Calu3 (cell line): ENCODE results near the gene SNX13. TPM values are rescaled to one million over a fixed set of nuclear protein-coding genes. Genes with fewer than 3 reads are reported as not detected.

Source experiments
- BruUV-seq: library from RNA; stranded (reverse); fragments of 400-500 nt; replicated peaks from 2 replicates; lab custom pipeline; 2021; lab: Mats Ljungman, UMichigan
- CTCF ChIA-PET: fragments of 300-600 bp; sonication (Branson Sonifier 250); formaldehyde crosslinking; loops from one replicate; lab custom pipeline; 2022; ENCODE audit warnings: antibody characterized with exemption; lab: Charles Lee
- DNase-seq: peaks from one replicate; pipeline ENCODE4 v3.0.0; 2022
- H3K27ac Mint-ChIP-seq: one replicate; pipeline ENCODE4 v1.8.0; 2022; ENCODE audit warnings: mixed read lengths; ENCODE audit not compliant: unreplicated experiment
- H3K27me3 Mint-ChIP-seq: one replicate; pipeline ENCODE4 v1.8.0; 2022; ENCODE audit warnings: mixed read lengths; ENCODE audit not compliant: unreplicated experiment
- H3K36me3 Mint-ChIP-seq: one replicate; pipeline ENCODE4 v1.8.0; 2022; ENCODE audit warnings: mild to moderate bottlenecking, moderate library complexity, mixed read lengths; ENCODE audit not compliant: insufficient read depth, unreplicated experiment
- H3K4me1 Mint-ChIP-seq: one replicate; pipeline ENCODE4 v1.8.0; 2022; ENCODE audit warnings: mild to moderate bottlenecking, low read depth, mixed read lengths; ENCODE audit not compliant: unreplicated experiment
- H3K4me3 Mint-ChIP-seq: one replicate; pipeline ENCODE4 v1.8.0; 2022; ENCODE audit warnings: mild to moderate bottlenecking, low read depth, moderate library complexity, mixed read lengths; ENCODE audit not compliant: unreplicated experiment
- H3K9me3 Mint-ChIP-seq: one replicate; pipeline ENCODE4 v1.8.0; 2022; ENCODE audit warnings: low read depth, mixed read lengths; ENCODE audit not compliant: unreplicated experiment
- intact Hi-C: fragments of 100-400 bp; cut with micrococcal nuclease; formaldehyde crosslinking; loops from one replicate; pipeline ENCODE4 v1.10.0; 2022; ENCODE audit not compliant: unreplicated experiment
- total RNA-seq: library from RNA; stranded (reverse); gene quantifications from 2 replicates; pipeline ENCODE4 v1.2.3, GENCODE V29; 2022
- TF ChIP-seq, protein P1 (sequence below): fragments of 200-600 bp; IDR thresholded peaks from one replicate; pipeline ENCODE4 v1.8.0; 2022; ENCODE audit warnings: antibody characterized with exemption; ENCODE audit not compliant: unreplicated experiment

Gene SNX13
- total RNA-seq, 1 experiment from 2014 or later = 71.9 TPM

DNA sequence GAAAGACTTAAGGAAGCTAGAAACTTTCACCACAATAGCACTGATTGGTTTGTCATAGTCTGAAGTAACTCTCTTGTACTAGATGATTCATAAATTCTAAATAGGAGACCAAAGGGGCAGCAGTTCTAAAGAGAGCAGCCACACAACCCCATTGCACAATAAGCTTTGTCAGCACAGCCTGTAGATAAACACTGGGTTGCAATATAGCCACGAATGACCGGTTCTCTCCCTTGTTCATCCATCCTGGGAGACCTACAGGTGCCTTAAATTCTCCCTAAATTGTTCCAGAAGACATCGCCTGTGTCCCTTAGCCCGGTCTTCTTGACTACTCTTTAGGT is 167.0 kb downstream of the SNX13 start:
- CTCF ChIA-PET = interaction anchor here (0.6 to 4.4 kb wide), 8 partner anchors 13 to 1730 kb away, joined by 3 to 23 read pairs (median 6); no protein-coding TSS in a partner anchor
- H3K27ac Mint-ChIP-seq = no peak overlapping the region
- H3K36me3 Mint-ChIP-seq = no peaks in the 10 kb centered on the region
- H3K27me3 Mint-ChIP-seq = no peaks in the 10 kb centered on the region
- BruUV-seq = no TSS peak
- no peaks in the 10 kb centered on the region for H3K9me3 Mint-ChIP-seq
- TF ChIP-seq, protein P1, sequence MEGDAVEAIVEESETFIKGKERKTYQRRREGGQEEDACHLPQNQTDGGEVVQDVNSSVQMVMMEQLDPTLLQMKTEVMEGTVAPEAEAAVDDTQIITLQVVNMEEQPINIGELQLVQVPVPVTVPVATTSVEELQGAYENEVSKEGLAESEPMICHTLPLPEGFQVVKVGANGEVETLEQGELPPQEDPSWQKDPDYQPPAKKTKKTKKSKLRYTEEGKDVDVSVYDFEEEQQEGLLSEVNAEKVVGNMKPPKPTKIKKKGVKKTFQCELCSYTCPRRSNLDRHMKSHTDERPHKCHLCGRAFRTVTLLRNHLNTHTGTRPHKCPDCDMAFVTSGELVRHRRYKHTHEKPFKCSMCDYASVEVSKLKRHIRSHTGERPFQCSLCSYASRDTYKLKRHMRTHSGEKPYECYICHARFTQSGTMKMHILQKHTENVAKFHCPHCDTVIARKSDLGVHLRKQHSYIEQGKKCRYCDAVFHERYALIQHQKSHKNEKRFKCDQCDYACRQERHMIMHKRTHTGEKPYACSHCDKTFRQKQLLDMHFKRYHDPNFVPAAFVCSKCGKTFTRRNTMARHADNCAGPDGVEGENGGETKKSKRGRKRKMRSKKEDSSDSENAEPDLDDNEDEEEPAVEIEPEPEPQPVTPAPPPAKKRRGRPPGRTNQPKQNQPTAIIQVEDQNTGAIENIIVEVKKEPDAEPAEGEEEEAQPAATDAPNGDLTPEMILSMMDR = no peak
- H3K4me1 Mint-ChIP-seq = peaks cover 33% of the 10 kb centered on the region
- DNase-seq = peak; percentile 58
- intact Hi-C loops = no loop called here
- H3K4me3 Mint-ChIP-seq = no peak overlapping the region

DNA sequence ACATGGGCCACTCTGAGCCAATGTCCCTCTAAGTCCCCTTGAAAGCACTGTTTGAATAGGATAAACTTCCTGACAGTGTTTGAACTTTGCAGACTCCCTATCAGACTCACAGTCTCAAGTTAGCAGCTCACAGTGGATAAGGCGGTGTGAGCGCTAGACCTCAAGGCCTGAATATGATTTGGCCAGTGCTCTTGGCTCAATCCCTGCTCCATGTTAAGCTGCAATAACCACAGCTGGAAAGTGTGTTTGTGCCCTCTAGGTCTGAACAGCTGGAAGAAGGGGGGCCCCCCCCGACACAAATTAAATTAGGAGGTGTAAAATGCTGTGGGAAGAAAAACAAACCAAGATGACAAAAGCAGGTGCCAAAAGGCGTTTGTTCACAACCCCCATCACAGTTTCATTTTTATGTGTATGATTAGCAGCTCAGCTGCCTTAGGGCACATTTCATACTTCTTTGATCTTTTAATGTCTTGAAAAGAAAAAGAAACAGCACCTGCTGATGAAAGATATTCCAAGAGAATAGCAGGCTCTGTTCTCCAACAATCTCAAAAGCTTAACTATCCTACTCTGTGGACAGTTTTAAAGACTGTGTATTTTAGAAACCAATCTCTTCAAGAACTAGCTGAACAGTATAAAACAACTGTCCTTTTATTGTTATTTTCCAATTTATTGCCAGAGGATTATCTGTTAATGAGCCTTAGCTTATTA is 167.6 kb downstream of the SNX13 start:
- Mint-ChIP-seq H3K4me3 (no peak overlapping the region), H3K27me3 (no peaks in the 10 kb centered on the region), H3K4me1 (peaks cover 33% of the 10 kb centered on the region), H3K27ac (no peak overlapping the region), H3K36me3 (no peaks in the 10 kb centered on the region), H3K9me3 (no peaks in the 10 kb centered on the region)
- intact Hi-C loops = no loop called here
- DNase-seq = no peak
- CTCF ChIA-PET = interaction anchor here (0.6 to 4.4 kb wide), 6 partner anchors 67 to 1730 kb away, joined by 3 to 23 read pairs (median 8); no protein-coding TSS in a partner anchor
- TF ChIP-seq, protein P1 = no peak
- no TSS peak for BruUV-seq

DNA sequence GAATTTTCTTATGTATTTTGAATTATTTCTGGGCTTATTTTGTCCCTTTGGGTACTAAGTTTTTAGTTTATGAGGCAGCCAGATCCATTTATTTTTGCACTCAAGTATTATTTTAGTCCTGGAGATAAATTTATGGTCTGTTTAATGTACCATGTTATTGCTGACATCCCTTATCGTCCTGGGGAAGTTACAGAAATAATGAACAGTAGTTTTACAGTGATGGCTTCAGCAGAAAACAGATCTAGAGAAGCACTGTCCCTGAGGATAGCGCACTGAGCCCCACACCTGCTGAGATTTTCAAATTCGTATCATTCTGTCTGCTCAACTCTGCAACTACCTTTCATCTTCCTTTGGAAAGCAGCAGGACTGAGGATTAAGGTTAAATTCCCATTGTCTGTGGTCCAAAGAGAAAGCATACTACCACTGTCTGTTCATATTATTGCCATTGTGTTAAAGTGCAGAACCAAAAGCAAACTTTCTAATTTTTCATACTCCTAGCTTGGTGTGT is 168.3 kb downstream of the SNX13 start:
- CTCF ChIA-PET = interaction anchor here (1.4 to 4.4 kb wide), 3 partner anchors 11 to 580 kb away, joined by 3 to 23 read pairs (median 11); no protein-coding TSS in a partner anchor
- no TSS peak for BruUV-seq

DNA sequence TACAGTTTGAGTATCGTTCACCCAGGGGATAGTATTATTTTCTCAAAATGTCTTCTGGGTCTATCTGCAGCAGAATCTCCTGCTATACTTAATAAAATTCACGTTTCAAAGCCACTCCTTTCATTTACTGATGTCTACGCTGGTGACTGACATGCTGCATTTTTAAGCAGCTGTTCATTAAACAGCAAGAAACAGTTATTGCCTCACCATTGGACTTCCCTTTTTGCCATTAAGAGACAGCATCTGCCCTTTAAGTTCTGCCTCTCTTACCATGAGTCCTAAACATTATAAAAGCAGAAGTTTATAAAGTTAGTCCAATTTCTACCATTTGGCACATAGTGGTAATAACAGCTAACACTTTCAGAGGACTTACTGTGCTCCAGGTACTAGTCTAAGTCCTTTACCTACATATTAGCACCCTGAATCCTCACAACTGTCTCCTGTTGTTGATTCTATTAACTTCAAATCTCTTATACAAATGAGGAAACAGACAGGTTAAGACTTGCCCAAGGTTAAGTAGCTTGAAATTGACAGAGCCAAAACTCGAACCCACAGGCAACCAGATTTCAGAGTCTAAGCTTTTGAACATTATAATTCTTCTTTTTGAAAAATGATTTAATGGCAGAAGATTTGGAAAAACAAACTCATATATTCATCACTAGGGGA is 169.5 kb downstream of the SNX13 start:
- CTCF ChIA-PET = interaction anchor here (0.5 to 4.4 kb wide), 18 partner anchors 7 to 863 kb away, joined by 3 to 27 read pairs (median 4); no protein-coding TSS in a partner anchor
- Mint-ChIP-seq H3K4me3 (no peak overlapping the region), H3K27ac (no peak overlapping the region), H3K9me3 (no peaks in the 10 kb centered on the region), H3K36me3 (no peaks in the 10 kb centered on the region), H3K4me1 (peaks cover 33% of the 10 kb centered on the region), H3K27me3 (no peaks in the 10 kb centered on the region)
- TF ChIP-seq, protein P1 = no peak
- no peak for DNase-seq
- BruUV-seq = no TSS peak
- intact Hi-C loops = loop anchor here (1.0 to 2.0 kb wide), 4 partner anchors 90 to 574 kb away; no protein-coding TSS in a partner anchor

More for the DNA sequence above, 168.3 kb downstream of the SNX13 start:
- Mint-ChIP-seq H3K4me1 (peaks cover 33% of the 10 kb centered on the region), H3K27me3 (no peaks in the 10 kb centered on the region), H3K4me3 (no peak overlapping the region), H3K36me3 (no peaks in the 10 kb centered on the region), H3K9me3 (no peaks in the 10 kb centered on the region), H3K27ac (no peak overlapping the region)
- TF ChIP-seq, protein P1 = no peak
- intact Hi-C loops = loop anchor here (2.0 kb wide), 2 partner anchors 91 to 167 kb away; no protein-coding TSS in a partner anchor
- DNase-seq = no peak
